ENCODE data around the gene ZNF503. TPM values are rescaled to one million over a fixed set of nuclear protein-coding genes. Genes with fewer than 3 reads are reported as not detected.

ZNF503 gene
- total and polyA plus RNA-seq, 5 experiments from 2014 or later = 0.11 to 0.13 TPM; not detected in 3

DNA sequence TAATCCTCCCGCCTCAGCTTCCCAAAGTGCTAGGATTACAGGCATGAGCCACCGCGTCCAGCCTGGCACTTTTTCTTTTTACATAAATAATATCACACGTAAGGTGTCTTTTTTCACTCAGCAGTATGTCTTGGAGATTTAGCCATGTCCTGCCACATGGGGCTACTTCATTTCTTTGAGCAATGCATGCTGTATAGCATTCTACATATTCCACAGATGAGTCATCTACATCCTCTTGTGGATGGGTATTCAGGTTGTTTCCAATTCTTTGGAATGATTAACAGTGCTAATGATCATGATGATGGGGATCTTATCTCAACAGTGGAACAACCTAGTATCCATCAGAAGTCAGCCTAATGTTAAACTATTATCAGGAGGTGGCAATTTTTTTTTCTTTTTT is 50.8 kb downstream of the ZNF503 start:
- peaks cover 0 to 3% (median 0%) of the 10 kb centered on the region in 3 donors for H3K36me3 Mint-ChIP-seq

More for the DNA sequence above, 50.8 kb downstream of the ZNF503 start:
- H3K27ac Mint-ChIP-seq = no peak overlapping the region
- H3K4me1 Mint-ChIP-seq = no peaks in the 10 kb centered on the region
- H3K9me3 Mint-ChIP-seq = peaks cover 0 to 4% (median 0%) of the 10 kb centered on the region in 9 donors
- peaks cover 0 to 27% (median 4%) of the 10 kb centered on the region in 5 donors for H3K27me3 Mint-ChIP-seq
- ATAC-seq = no peak
- no peak for DNase-seq
- POLR2A ChIA-PET = no interaction called here
- no peak overlapping the region for H3K4me3 Mint-ChIP-seq

Other genes with a start within 250 kb of the ZNF503 start
- gene VDAC2, start 191.0 kb downstream of the ZNF503 start, total RNA-seq = 10 to 100 TPM; 86.8 to 93.7 TPM
- 100 to 1,000 TPM; 145 to 155 (median 151) TPM for gene VDAC2, start 191.0 kb downstream of the ZNF503 start, polyA plus RNA-seq
- gene COMTD1, start 165.8 kb downstream of the ZNF503 start, total RNA-seq = 10 to 100 TPM; 13.7 to 16.1 TPM
- 10 to 100 TPM in 1 of 3 donors, 1 to 10 TPM in 2; 8.1 to 26.0 (median 9.4) TPM for gene COMTD1, start 165.8 kb downstream of the ZNF503 start, polyA plus RNA-seq
- not detected for gene LRMDA, start 29.9 kb upstream of the ZNF503 start, total RNA-seq
- gene LRMDA, start 29.9 kb upstream of the ZNF503 start, polyA plus RNA-seq = not detected

Data from naive thymus-derived CD8-positive, alpha-beta T cell (primary cell).